NCI-H345 (cell line): Measurements from ENCODE around the gene RERG.

Source experiments
- DNase-seq: peaks from one replicate; lab custom pipeline; 2025; lab: John Stamatoyannopoulos, UW

The RERG gene

GRCh38 chr12:15186597-15186996, 34.6 kb downstream of the RERG start:
- no peak for DNase-seq

DNA sequence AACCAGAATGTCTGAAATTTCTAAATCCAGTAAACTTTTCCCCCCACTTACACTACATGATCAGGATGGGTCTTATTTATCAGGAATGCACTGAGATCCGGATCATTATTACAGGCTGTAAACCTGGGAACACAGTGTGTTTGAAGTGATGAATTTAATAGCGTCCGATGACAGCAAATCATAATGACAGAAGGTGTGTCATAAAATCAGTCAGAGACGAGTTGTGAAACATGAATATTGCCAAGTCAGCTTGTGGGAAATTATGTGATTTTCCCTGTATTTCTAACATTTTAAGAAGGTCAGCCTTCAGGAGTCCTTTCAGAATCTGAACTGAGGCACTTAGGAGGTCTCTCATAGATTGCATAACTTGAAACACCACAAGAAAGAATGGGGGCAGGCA, 36.7 kb downstream of the RERG start:
- DNase-seq = no peak

- no peak for DNase-seq
Observed at GRCh38 chr12:15183821-15184220, 37.4 kb downstream of the RERG start.

- no peak for DNase-seq
Observed at GRCh38 chr12:15181017-15181683, 40.1 kb downstream of the RERG start.

- no peak for DNase-seq
Observed at GRCh38 chr12:15180325-15180724, 40.9 kb downstream of the RERG start.

GRCh38 chr12:15179672-15180071, 41.5 kb downstream of the RERG start:
- no peak for DNase-seq

DNA sequence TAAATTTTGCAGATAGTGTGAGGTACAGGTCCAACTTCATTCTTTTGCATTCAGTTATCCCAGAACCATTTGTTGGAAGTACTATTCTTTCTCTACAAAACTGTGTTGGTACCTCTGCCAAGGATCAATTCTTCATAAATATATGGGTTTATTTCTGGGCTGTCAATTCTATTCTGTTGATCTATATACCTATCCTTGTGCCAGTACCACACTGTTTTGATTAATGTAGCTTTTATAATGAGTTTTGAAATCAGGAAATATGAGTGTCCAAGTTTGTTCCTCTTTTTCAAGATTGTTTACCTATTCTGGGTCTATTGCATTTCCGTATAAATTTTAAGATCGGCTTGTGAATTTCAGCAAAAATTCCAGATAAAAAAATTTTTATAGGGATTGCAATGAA, 48.1 kb downstream of the RERG start:
- no peak for DNase-seq

DNA sequence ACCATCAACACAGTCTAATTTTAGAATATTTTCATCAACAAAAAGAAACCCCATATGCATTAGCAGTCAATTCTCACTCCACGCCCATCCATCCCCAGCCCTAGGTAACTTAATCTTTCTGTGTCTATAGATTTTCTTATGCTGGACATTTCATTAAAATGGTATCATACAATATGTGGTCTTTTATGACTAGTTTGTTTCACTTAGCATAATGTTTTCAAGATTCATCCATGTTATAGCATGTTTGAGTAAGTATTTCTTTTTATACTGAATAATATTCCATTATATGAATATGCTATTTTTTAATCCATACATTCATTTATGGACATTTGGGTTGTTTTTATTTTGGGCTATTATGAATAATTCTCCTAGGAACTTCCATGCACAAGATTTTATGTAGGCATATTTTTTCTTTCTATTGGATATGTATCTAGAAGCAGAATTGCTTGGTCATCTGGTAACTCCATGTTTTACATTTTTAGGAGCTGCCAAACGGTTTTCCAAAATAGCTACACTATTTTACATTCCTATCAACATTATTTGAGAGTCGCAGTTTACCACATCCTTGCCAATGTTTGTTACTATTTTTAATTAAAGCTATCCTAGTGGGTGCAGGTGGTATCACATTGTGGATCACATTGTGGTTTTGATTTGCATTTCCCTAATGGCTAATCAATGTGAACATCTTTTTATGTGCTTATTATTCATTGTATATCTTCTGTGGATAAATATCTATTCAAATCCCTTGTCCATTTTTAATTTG, 49.0 kb downstream of the RERG start:
- no peak for DNase-seq

GRCh38 chr12:15171012-15171655, 50.1 kb downstream of the RERG start:
- DNase-seq = no peak

DNA sequence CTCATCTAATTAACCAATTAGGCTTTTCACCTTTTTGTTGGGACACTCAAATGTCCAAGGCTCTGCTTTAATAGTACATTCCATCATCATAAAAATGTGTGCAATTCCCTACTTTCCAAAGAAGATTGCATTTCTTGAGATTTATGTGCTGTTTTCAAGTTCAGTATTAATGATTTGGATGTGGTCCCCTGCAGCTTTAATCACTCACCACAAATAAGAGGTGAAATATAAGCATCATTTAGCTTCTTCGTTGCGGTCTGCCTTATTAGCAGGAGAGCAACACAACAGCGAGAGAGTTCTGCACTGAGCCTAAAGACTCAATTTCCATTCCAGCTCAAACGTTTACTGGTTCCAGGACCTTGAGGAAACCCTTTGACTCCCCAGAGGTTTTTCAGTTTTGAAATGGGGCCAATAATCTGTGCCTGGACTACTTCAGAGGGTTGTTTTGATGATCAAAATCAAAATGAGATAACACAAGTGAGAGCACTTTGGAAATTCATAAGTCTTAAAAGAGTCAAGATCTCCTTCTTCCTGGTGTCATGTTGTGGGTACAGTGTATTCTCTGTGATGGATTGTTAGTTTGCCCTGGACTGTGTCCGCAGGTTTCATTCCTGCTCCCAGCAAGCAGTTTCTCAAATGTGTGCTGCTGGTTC, 53.1 kb downstream of the RERG start:
- no peak for DNase-seq

DNA sequence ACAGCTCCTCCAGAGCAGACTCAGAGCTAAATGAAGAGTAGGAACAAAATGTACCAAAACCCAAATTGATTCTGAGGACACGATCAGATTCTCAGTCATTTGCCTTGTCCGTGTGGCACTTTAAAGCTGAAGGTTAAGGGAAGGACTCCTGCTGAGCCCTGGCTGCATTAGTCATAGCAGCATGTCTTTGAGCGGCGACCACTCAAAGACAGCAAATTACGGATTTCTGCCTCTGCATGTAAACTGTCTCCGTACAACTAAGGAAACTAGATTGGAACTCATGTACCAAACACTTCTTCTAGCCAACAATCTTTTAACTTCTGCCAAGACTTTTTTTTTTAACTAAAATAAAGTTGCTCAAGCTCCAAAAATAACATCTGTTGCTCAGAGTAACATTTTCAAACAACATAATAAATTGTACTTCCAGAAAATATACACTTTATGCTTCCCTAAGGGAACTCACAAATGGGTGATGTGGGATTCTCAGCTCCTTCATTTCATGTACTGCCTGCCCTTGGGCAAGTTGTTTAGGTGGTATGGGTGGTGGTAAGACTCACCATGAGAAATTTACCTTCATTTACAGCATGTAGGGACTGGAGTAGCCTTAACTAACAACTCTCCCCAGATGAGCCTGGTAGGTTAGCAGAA, 56.1 kb downstream of the RERG start:
- DNase-seq = no peak

- no peak for DNase-seq
Observed at GRCh38 chr12:15163030-15163976, 57.9 kb downstream of the RERG start.

DNA sequence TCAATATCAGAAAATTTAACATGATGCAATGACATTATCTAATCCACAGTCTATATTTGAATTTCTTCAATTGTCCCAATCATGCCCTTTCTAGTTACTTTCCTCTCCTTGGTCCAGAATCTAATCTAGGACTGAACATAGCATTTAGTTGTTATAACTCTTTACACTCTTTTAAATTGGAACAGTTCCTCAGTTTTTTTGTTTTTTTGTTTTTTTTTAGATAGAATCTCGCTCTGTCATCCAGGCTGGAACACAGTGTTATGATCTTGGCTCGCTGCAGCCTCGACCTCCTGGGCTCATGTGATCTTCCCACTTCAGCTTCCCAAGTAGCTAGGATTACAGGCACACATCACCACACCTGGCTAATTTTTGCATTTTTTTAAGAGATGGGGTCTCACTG, 63.1 kb downstream of the RERG start:
- DNase-seq = no peak

DNA sequence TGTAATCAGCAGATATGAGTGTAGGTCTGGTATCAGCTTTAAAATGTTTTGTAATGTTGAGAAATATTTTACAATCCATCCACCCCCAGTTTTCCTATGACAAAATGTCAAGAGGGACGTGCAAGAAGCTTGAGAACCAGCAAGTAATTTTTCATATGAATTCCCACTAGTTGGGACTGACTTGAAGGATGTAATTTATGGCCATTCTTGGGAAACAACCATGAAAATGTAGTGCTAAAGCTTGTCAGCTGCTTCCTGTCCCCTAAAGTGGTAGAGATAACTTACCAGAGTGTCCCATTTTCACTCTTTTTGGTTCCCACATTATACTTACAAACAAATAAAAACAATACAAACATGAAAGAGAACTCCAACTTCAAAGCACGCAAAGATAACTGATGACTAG, 63.9 kb downstream of the RERG start:
- no peak for DNase-seq

GRCh38 chr12:15155271-15155670, 65.9 kb downstream of the RERG start:
- peak; percentile 33 for DNase-seq

DNA sequence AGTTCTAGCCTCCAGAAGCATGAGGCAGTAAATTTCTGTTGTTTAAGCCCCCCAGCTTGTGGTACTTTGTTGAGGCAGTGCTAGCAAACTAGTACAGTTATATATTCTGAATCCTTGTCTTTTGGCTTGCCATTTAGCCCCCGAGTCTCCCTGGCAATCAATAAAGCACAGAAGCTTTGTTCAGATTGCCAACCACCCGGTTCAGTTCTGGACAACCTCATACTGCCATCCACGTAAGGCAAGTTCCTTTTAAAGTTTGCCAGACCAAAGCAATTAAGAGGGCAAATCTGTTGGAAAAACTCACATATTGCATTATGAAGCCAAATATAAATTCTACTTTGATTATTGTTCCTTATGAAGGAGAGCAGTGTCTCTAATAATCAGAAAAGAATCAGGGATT, 67.1 kb downstream of the RERG start:
- no peak for DNase-seq

DNA sequence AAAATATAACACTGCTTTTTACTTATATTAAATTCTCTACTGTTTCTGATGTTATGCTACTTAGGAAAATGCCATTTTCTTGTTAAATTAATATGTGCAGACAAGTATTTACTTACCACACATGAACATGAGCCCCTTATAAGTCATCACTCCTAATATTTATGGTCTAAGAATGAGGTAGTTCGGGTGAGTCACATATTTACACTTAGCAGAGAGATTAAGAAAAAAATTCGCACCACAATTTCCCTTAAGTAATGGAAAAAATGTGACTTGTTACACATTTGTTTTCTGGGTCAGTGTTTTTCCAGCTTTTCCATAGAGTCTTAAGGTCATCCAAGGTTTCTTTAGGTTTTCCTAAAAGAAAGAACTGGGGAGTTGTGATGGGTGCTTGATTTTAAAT, 68.3 kb downstream of the RERG start:
- DNase-seq = no peak

- DNase-seq = no peak
Observed at GRCh38 chr12:15152456-15152855, 68.8 kb downstream of the RERG start.

GRCh38 chr12:15151161-15152091, 69.8 kb downstream of the RERG start:
- DNase-seq = peak; percentile 46

- DNase-seq = no peak
Observed at GRCh38 chr12:15146585-15146984, 74.6 kb downstream of the RERG start.
